WI38 (cell line): ENCODE data around the gene SOS2.
A peak's percentile ranks its signal among the peaks of the same experiment; 100 is the strongest.

Experiments
- H3K4me3 ChIP-seq: 2 replicates; pipeline ENCODE4 v1.5.1; 2011; ENCODE audit warnings: low read depth, mild to moderate bottlenecking, control low read depth, low read length
- TF ChIP-seq, protein P1 (sequence below): IDR thresholded peaks from 2 replicates; pipeline ENCODE4 v1.5.1; 2012; ENCODE audit warnings: low read depth, mild to moderate bottlenecking, control low read depth, low read length

SOS2 gene

DNA sequence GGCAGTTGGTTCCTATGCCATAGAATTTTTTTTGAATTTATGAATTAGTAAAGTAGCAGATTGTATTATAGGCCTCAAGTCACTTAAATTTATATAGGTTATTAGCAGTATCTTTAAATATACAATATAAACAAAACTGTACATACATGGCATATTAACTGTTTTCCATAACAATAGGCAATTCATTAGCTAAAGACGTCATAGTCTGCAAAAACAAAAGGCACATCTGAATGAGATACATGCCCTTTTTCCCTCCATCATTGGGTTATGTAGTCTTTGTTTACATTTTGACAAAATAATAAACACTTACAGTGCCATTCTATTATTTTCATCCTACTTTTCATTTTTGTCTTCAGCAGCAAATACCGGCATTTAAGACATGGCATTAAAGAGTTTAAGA, 113.9 kb downstream of the SOS2 start:
- TF ChIP-seq, protein P1, sequence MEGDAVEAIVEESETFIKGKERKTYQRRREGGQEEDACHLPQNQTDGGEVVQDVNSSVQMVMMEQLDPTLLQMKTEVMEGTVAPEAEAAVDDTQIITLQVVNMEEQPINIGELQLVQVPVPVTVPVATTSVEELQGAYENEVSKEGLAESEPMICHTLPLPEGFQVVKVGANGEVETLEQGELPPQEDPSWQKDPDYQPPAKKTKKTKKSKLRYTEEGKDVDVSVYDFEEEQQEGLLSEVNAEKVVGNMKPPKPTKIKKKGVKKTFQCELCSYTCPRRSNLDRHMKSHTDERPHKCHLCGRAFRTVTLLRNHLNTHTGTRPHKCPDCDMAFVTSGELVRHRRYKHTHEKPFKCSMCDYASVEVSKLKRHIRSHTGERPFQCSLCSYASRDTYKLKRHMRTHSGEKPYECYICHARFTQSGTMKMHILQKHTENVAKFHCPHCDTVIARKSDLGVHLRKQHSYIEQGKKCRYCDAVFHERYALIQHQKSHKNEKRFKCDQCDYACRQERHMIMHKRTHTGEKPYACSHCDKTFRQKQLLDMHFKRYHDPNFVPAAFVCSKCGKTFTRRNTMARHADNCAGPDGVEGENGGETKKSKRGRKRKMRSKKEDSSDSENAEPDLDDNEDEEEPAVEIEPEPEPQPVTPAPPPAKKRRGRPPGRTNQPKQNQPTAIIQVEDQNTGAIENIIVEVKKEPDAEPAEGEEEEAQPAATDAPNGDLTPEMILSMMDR, result no peak
- no peak overlapping the region for H3K4me3 ChIP-seq

DNA sequence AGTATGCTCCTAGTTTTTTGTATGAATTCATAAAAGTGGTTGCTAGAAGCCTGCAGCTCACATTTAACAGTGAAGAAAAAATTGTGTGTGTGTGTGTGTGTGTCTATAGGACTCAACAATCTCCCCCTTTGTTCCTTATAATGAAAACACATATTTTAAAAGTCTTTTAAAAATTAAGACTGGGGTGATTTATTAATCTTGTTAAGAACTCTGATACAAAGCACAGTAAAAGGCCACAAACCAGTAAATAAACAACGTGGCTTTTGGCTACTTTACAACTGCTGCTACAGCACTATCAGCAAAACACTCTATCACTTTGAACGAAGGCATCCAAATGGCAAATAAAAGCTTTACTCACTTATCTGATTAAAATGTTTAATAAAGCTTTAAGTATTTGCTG, 114.4 kb downstream of the SOS2 start:
- H3K4me3 ChIP-seq, result peak overlapping the region; percentile 79
- TF ChIP-seq, protein P1, result no peak

DNA sequence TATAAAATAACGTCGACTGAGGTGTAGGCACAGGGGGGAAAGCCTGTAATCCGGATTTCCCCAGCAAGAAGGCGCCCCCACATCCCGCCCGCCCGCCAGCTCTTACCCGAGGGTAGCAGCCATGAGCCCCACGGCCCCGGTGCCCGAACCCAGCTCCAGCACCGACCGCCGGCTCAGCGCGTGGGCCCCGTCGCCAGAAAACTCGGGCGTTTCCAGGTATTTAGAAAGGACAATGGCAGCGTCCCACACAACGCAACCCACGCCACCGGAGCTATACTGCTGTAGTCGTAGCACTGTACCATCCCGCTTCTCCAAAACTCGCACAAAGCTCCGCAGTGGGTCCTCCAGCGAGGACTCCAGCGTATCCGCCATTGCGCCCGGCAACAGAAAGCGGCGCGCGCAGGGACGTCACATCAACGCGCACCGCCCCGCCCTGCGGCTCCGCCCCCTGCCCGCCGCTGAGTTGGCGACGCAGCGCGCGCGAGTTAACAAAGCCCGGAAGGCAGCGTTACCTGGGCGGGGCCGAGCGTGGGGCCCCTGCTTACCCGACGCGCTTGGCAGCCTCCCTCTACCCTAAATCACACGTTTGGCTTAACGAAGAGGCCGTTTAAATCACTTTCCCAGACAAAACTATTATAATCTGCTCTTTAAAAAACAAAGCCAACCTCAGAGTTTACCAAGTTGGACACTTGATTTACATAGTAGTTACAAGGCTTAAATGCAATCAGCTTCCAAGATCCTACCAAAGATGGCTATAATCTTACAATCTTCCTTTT, 115.0 kb downstream of the SOS2 start, which contains the start of gene VCPKMT:
TSS of gene VCPKMT (minus strand) at position 392 of the 776 bp plus-strand sequence. CDS start at position 372, 20 bp downstream.
- TF ChIP-seq, protein P1, result no peak
- H3K4me3 ChIP-seq, result peak within 1 kb of the TSS; percentile 79

DNA sequence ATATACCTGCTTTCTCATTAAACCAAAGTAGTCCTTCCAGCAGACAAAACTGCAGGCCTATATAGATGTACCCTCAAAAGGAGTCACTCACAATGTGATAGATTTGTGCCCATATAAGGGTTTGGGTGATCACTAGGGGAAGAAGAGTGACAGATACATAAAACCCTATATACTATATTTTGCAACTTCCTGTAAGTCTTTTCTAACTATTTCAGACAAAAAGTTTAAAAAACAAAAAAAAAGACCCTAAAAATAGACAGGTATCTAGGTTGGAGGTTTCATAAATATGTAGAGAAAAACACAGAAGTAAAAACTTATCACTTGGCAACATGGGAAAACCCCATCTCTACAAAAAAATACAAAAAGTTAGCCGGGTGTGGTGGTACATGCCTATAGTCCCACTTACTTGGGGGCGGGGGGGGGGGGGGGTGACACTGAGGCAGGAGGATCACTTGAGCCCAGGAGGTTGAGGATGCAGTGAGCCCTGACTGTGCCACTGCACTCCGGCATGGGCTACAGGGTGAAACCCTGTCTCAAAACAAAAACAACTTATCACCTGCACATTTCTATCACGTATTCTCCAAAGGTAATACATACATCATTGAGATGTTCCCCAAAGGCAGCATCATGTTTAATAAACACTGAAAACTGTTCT, 117.9 kb downstream of the SOS2 start:
- TF ChIP-seq, protein P1, result no peak
- H3K4me3 ChIP-seq, result no peak overlapping the region

DNA sequence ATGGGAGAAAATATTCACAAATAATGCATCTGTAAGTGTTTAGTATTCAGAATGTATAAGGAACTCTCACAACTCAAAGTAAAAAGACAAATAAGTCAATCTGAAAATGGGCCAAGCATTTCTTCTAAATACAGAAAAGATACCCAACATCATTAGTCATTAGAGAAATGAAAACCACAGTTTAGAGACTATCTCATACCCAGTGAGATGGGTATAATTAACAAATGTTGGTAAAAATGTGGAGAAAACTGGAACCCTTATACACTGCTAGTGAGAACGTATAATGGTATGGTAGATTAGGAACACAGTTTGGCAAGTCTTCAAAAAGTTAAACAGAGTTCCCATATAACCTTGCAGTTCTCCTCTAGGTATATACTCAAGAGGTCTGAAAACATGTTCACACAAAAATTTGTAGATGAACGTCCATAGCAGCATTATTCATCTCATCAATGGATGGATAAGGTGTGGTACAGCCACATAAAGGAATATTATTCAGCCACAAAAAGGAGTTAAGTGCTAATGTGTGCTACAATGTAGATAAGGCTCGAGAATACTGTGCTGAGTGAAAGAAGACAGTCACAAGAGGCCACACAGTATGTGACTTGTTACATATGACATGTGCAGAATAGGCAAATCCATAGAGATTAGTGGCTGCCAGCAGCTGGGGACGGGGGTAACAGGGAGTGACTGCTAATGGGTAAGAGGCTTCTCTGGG, 120.9 kb downstream of the SOS2 start:
- TF ChIP-seq, protein P1, result no peak
- H3K4me3 ChIP-seq, result no peak overlapping the region

DNA sequence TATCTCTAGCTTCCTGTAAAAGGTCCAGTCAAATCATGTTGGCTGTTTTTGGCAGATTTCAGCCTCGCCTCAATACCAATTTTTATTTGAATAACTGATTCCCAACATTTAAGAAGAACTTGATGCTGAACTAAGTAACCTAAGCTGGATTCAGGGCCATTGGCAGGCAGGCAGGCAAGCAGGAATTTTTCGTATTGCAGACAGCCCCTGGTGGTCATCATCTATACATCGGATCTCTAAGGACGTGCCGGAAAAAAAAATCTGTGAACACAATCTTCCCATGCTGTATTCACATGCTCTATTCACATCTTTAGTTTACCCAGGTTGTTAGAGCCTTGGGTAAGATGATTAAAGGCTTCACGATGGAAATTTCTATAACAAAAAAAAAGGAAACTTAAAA, 122.0 kb downstream of the SOS2 start:
- no peak overlapping the region for H3K4me3 ChIP-seq
- TF ChIP-seq, protein P1, result no peak
